ENCODE measurements around the gene PGM2L1. TPM values are rescaled to one million over a fixed set of nuclear protein-coding genes. Genes with fewer than 3 reads are reported as not detected.

The PGM2L1 gene
- total RNA-seq, 1 experiment from 2014 or later: 0.75 TPM

DNA sequence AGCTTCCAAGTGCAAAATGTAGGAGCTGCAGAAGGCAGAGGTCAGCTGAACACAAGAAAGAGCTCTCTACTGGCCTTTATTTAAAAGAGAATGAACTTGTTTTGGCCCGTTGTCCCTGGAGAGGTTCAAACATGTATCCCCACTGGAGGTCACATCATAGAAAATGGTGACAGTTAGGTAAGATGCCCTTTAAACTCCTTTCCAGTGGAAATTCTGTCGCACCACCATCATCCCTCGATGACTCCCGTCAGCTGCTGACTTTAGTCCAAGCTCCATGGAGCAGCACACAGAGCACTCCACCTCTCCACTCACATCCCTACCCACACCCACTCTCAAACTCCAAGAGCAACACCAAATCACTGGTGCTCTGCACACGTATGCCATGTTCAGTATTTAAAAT is 71.6 kb downstream of the PGM2L1 start:
- intact Hi-C loops (cut with micrococcal nuclease): no loop called here
- POLR2A ChIA-PET: no interaction called here

DNA sequence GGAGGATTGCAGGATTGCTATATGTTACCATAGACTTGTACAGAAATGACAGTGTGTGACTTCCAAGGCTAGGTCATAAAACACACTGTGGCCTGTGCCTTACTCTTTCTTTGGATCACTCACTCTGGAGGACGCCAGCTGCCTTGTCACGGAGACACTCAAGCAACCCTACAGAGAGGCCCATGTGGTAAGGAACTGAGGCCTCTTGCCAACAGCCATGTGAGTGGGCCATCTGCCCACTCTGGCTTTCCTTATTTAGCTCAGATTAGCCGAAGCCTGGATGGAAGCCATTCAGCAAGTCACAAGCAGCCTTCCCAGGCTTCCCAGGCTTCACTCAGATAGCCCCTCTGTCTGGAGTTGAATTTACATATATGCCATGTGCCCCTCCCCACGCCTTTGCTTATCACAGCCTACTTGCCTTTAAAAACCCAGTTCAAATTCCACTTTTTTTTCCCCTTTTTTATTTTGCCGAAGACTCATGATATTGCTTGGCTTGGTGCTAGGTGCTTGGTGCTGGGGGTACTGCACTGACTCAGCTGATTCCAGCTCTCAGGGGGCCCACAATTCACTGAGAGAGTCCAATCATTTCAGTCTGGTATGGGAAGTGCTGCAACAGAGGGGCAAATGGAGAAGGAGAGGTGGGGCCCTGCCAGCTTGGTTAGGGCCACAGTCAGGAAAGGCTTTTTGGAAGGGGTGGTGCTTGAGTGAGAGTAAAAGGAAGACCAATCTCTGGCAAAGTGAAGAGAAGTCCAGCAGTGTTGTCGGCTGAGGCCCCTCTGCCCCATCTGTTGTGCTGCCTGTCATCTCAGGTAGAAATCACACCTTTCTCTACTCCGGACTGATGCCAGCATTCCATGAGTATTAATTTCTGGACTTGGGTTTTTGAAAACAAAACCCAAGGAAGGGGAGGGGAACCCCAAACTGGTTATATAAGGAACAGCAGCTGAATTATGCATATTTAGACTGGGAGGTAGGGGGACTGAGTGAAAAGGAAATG is 72.3 kb downstream of the PGM2L1 start:
- POLR2A ChIA-PET: no interaction called here
- H3K27ac Mint-ChIP-seq (ENCODE audit: low read depth, unreplicated experiment): no peak overlapping the region
- CTCF ChIA-PET: interaction anchor here (0.9 kb wide), 1 partner anchor 71 kb away, joined by 3 read pairs; no protein-coding TSS in a partner anchor

More for the DNA sequence above, 71.6 kb downstream of the PGM2L1 start:
- H3K36me3 Mint-ChIP-seq (ENCODE audit: insufficient read depth, unreplicated experiment): no peaks in the 10 kb centered on the region
- H3K9me3 Mint-ChIP-seq (ENCODE audit: unreplicated experiment): no peaks in the 10 kb centered on the region
- H3K4me3 Mint-ChIP-seq (ENCODE audit: unreplicated experiment): no peak overlapping the region
- peaks cover 10% of the 10 kb centered on the region for H3K4me1 Mint-ChIP-seq (ENCODE audit: insufficient read depth, unreplicated experiment)
- CTCF ChIA-PET: interaction anchor here (0.9 kb wide), 1 partner anchor 72 kb away, joined by 3 read pairs; no protein-coding TSS in a partner anchor
- no TSS peak for BruUV-seq (replicated peaks)
- TF ChIP-seq CTCF (IDR thresholded peaks at IDR 0.05; ENCODE audit: unreplicated experiment): no peak
- no peak overlapping the region for H3K27ac Mint-ChIP-seq (ENCODE audit: low read depth, unreplicated experiment)
- no peak for DNase-seq (ENCODE audit: unreplicated experiment)
- no peaks in the 10 kb centered on the region for H3K27me3 Mint-ChIP-seq (ENCODE audit: insufficient read depth, unreplicated experiment)

DNA sequence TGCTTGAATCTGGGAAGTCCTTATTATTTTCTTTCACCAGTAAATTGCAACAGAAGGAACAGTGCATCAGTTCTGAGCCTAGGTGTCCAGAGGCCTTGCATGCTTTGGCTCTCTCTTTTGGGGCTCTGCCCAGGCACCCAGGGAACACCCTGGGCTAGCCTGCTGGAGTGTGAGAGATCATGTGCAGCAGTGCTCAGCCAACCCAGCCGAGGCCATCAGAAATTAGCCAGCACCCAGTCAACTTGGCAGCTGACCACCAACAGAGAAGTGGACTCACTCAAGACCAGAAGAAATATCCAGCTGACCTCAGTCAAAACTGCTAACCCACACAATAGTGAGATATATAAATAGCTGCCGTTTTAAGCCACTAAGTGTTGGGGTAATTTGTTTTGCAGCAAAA is 75.6 kb downstream of the PGM2L1 start:
- Mint-ChIP-seq H3K27ac (ENCODE audit: low read depth, unreplicated experiment) (no peak overlapping the region), H3K4me3 (ENCODE audit: unreplicated experiment) (no peak overlapping the region), H3K9me3 (ENCODE audit: unreplicated experiment) (peaks cover 5% of the 10 kb centered on the region), H3K27me3 (ENCODE audit: insufficient read depth, unreplicated experiment) (no peaks in the 10 kb centered on the region), H3K4me1 (ENCODE audit: insufficient read depth, unreplicated experiment) (peaks cover 11% of the 10 kb centered on the region), H3K36me3 (ENCODE audit: insufficient read depth, unreplicated experiment) (no peaks in the 10 kb centered on the region)
- CTCF ChIA-PET: interaction anchor here (0.6 to 0.7 kb wide), 2 partner anchors 124 to 126 kb away, joined by 3 to 4 read pairs; no protein-coding TSS in a partner anchor
- DNase-seq (ENCODE audit: unreplicated experiment): no peak
- intact Hi-C loops (cut with micrococcal nuclease): no loop called here
- no TSS peak for BruUV-seq (replicated peaks)
- no peak for TF ChIP-seq CTCF (IDR thresholded peaks at IDR 0.05; ENCODE audit: unreplicated experiment)
- POLR2A ChIA-PET: no interaction called here

More for the DNA sequence above, 72.3 kb downstream of the PGM2L1 start:
- no TSS peak for BruUV-seq (replicated peaks)
- no peaks in the 10 kb centered on the region for H3K27me3 Mint-ChIP-seq (ENCODE audit: insufficient read depth, unreplicated experiment)
- DNase-seq (ENCODE audit: unreplicated experiment): no peak
- no peak for TF ChIP-seq CTCF (IDR thresholded peaks at IDR 0.05; ENCODE audit: unreplicated experiment)
- H3K4me1 Mint-ChIP-seq (ENCODE audit: insufficient read depth, unreplicated experiment): peaks cover 10% of the 10 kb centered on the region
- H3K36me3 Mint-ChIP-seq (ENCODE audit: insufficient read depth, unreplicated experiment): no peaks in the 10 kb centered on the region
- no peak overlapping the region for H3K4me3 Mint-ChIP-seq (ENCODE audit: unreplicated experiment)
- intact Hi-C loops (cut with micrococcal nuclease): no loop called here
- H3K9me3 Mint-ChIP-seq (ENCODE audit: unreplicated experiment): no peaks in the 10 kb centered on the region

- peak; percentile 34 for TF ChIP-seq CTCF (IDR thresholded peaks at IDR 0.05; ENCODE audit: unreplicated experiment)
- H3K27ac Mint-ChIP-seq (ENCODE audit: low read depth, unreplicated experiment): no peak overlapping the region
- H3K4me1 Mint-ChIP-seq (ENCODE audit: insufficient read depth, unreplicated experiment): peaks cover 11% of the 10 kb centered on the region
- intact Hi-C loops (cut with micrococcal nuclease): no loop called here
- POLR2A ChIA-PET: interaction anchor here (0.7 to 1.2 kb wide), 3 partner anchors 16 to 150 kb away, joined by 3 read pairs; partner anchors contain the start of genes C2CD3, PGM2L1 and PPME1
- CTCF ChIA-PET: interaction anchor here (0.6 to 2.1 kb wide), 18 partner anchors 8 to 330 kb away, joined by 3 to 11 read pairs (median 3); no protein-coding TSS in a partner anchor
- H3K27me3 Mint-ChIP-seq (ENCODE audit: insufficient read depth, unreplicated experiment): no peaks in the 10 kb centered on the region
- H3K4me3 Mint-ChIP-seq (ENCODE audit: unreplicated experiment): no peak overlapping the region
- peaks cover 15% of the 10 kb centered on the region for H3K9me3 Mint-ChIP-seq (ENCODE audit: unreplicated experiment)
- no peaks in the 10 kb centered on the region for H3K36me3 Mint-ChIP-seq (ENCODE audit: insufficient read depth, unreplicated experiment)
- peak; percentile 58 for DNase-seq (ENCODE audit: unreplicated experiment)
- no TSS peak for BruUV-seq (replicated peaks)
Observed at GRCh38 chr11:74321487-74322188, 76.6 kb downstream of the PGM2L1 start.

Data from MCF 10A (cell line).